NCI-H128 (cell line): Measurements from ENCODE around the gene GAS7.

Experiments
- DNase-seq: peaks from one replicate; lab custom pipeline; 2025; ENCODE audit not compliant: unreplicated experiment; lab: John Stamatoyannopoulos, UW

GAS7 gene

DNA sequence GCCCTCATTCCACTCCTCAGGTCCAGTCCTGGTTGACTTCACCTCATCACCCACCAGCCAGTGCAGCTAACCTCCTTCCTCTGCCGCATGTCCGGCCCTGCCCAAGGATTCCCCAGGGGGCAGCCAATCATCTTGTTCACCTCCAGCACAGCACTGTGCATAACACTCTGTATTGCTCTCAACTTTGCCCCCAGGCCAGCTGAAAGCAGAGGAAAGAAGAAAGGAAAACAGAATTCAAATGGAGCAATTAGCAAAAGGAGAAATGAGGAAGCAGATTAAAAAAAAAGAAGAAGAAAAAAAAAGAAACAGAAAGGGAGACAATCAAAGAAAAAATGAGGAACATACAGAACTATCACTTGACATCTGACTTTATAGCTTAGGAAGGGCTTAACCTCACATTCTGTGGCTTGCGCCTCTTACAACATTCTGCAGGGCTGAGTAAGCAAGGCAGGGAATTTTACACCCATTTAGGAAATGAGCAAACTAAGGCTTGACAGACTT is 26.1 kb downstream of the GAS7 start:
- no peak for DNase-seq

DNA sequence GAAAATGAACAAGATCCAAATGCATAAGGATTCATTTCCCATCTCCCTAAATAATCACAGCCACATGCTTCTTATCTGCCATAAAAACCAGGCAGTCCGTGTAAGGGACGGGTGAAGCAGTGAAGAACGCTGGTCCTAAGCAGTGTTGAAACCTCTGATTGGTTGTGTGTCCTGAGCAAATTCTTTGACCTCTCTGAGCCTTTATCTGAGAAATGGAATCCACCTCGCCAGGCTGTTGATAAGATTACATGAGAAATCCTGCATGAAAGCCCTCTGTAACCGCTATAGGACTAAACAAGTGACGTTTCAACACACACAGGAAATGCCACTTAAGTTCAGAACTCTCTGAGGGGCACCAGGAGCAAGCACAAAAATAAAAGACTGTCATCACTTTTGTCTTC is 26.8 kb downstream of the GAS7 start:
- no peak for DNase-seq

DNA sequence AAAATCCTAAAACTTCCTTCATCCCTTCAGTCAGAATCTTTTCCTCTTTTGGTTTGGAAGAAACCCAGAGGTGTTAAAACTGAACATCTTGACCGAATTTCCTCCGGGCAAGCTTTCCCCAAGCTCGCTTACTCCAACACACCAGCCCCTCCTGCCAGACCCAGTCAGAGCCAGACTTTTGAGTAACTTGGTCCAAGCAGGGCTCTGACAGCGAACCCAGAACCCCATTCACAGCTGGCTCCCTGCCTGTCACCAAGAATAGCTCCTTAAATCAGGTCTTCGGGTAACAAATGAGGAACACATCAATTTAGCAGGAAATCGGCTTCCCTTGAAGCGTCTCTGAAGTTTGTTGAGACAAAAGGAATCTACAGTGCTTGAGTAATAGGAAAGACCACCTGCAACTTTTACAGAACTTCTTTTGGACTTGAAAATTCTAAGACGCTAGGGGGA is 27.3 kb downstream of the GAS7 start:
- no peak for DNase-seq

DNA sequence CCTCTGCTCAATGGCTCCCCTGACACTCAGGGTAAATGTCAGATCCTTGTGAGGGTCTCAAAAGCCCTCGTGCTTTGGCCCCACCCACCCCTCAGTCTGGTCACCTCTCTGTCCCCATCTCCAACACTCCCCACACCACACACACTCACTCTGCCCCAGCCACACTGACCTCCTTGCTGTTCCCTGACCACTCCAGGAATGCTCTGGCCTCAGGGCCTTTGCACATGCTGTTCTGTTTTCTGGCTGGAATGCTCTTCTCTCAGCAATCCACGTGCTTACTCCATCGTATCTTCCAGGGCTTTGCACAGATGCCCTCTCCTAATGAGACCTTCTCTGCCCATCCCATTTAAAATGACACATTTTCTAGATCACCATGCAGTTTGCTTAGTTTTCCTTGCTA is 28.2 kb downstream of the GAS7 start:
- no peak for DNase-seq

DNA sequence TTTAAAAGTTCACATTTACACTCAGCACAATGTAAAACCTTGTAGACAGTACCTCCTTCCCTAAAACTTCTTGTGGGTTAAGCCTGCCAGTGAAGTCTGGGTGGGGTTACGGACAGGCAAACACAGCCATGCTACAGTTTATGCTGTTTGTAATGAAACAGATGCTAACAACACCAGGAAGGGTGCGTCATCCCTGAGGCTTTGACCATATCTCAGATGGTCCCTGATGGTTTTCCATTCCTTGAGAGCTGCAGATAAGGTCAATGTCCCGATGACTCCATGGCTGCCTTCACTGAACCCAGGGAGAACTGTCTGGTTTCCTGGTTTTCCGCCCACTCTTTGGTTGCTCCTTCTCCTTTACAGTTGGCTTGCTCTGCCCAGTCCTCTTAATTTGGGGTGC is 29.1 kb downstream of the GAS7 start:
- no peak for DNase-seq

DNA sequence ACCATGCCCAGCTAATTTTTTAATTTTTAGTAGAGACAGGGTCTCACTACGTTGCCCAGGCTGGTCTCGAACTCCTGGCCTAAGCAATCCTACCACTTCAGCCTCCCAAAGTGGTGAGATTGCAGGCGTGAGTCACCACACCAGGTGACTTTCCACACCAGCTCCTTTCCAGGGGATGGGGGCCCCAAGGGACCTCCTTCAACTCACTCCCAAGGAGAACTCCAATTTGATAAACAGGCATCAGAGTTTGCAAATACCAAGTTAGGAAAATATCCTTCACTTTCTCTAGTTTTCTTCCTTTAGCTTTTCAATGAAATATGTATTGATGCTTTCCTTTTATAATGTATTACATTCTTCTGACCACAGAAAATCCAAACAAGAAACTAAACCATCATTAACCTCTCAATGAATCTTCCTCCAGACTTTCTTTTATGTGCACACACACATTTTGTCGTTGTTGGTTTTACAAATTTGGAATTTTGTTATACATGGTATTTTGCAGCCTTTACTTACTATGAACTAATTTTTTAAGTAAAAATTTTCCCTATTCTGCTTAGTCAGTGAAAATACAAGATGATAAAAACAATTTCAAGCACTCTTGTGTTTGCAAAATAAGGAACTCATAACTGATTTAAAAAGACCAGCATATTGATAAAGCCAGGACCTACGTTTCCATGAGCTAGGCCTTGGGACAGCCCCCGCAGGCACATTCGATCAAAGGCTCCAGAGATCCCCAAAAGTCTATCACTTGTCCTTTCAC is 32.0 kb downstream of the GAS7 start:
- DNase-seq: no peak

DNA sequence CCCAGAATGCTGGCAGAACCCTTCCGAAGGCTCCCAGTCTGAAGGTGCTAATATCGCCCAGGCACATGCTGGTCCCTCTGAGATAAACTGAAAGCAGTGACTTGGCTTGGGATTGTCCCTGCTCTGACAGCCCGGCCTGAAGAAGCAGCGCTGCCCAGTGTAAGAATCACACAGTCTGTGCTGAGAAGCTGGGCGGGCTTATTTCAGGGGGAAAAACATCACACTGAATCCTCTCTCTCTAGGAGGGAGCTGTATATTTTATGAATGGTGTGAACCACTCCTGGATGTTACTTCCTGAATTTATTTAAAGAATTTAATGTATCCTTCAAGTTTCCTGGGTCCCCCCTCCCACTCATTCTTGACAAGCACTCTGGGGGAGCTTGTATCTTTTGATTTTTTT is 36.3 kb downstream of the GAS7 start:
- DNase-seq: no peak

DNA sequence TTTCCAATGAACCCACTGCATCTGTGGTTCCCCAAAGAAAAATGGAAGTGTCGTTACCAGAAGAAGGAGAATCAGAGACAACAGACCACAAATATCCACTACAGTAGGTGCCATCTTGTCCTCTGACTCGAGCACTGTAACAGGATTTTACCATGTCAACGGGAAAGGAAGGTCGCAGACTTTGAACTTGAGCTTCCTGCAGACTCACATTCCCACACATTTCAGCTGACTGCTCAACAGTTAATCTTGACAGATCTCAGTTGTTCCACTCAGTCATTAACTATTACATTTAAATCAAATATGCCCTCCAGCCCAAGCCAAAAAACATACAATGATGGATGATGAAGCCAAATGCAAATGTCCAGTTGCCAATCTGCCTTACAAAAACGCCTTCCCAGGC is 37.0 kb downstream of the GAS7 start:
- no peak for DNase-seq

DNA sequence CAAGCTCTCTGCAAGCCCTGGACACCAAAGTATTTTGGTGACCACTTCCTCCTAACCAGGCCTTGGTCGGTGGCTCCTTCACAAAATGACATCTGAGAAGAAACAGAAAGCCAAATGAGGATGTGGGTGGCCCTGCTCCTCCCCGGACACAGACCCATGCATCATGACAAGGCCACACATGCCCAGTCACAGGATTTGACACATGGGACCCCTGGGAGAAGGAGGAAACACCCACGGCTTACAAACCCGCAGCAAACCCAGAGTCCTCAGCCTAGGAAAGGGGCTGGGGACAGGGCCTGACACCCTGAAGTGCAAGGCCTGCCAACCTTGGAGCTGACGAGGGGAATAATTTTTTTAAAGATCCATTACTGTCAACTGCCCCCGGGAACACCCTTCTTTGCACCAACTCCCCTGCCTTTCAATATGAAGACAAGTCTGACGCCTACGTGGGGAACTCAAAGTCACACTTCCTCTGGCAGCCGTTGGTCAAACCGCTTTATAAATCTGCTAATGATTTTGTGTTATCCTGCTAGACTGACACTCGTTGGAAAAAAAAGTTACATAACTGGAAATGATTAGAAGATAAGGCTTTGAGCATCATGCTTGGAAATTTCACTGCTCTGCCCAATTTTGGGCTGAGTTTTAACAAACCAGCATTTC is 41.3 kb downstream of the GAS7 start:
- no peak for DNase-seq

DNA sequence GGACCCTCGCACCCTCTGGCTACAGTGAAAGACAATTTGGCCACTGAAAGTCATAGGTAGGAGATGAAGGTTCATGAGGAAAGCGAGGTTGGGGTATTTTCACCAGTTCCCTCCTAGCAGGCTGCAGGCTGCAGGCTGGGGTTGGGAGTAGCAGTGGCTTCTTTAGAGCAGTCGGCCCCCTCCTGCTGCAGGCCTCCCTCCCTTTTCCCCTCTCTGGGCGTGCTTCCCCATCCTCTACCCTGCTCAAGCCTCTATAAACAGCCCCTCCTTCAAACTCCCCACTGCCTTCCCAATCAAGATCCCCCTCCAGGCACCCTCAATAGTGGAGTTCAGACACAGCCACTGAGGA is 41.8 kb downstream of the GAS7 start:
- no peak for DNase-seq

DNA sequence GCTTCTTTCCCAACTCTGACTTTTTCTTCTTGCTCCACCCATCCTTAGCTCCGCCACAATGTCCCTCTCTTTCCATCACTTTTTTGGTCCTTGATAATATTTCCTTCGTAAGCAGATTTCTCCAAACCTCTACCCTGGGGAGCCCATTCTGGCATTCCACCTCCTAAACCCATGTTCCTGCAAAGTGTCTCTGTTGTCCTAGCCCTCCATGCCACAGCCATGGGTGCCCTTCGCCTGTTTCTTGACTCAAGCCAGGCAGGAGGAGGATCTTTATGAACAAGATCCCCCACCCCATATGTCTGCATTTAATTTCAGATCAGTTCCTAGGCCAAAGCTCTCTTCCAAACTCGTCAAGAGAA is 42.4 kb downstream of the GAS7 start:
- DNase-seq: no peak

DNA sequence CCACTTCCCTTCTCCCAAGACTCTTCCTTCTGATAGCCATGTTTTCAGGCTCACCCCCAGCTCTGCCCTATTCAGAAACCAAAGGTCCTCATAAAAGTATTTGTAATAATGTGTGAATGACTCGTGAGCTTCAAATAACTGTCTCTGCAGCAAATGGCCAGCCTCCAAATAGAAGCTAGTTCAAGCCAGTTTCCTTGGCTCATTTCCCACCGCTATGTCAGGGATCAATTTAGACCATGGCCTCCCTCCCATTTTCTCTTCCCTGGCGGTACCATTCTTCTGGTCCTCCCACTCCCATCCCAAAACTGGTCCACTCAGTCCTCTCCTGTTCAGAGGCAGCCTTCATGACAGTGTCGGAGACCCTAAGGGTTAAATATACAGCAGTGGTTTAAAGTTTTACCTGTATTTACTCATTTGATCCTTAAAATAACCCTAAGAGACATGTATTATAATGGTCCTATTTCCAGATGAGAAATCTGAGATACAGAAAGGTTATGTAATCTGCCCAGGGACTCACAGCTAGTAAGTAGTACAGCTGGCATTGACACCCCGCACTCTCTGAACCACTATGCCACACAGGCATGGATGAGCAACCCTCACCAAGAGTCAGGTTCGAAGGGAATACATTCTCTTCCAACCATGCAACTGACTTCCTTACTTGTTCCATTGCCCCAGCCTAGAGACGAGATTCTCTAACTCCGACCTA is 42.9 kb downstream of the GAS7 start:
- DNase-seq: no peak

DNA sequence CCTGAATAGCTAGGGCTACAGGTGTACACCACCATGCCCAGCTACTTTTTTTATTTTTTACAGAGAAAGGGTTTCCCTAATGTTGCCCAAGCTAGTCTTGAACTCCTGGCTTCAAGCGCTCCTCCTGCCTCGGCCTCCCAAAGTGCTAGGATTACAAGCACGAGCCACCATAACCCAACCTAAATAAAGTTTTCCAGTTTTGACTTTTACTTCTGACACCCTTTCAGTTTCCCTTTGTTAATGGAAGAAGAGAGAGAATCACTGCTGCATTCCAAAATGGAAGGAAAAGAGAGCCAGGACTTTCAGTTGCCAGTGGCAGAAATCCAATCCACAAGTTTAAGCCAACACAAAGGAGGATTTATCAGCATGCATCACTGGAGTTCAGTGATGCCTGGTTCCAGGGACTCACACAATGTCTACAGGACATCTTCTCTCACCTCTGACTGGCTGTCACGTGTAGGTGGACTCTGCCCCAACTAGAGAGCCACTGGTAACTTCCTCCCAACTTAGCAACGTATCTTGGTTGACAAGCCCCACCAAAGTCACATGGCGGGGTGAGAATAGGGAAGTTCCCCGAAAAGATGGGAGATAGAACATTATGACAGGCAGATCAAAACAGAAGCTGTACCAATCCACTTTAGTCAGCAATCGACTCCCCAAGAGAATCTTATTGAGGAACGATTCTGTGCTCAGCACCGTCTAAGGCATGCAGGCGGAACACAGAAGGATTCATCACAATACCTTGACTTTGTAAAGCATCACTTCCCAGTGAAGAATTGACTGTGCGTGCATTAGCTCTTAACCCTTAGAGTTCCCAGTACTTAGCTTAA is 46.5 kb downstream of the GAS7 start:
- DNase-seq: no peak

DNA sequence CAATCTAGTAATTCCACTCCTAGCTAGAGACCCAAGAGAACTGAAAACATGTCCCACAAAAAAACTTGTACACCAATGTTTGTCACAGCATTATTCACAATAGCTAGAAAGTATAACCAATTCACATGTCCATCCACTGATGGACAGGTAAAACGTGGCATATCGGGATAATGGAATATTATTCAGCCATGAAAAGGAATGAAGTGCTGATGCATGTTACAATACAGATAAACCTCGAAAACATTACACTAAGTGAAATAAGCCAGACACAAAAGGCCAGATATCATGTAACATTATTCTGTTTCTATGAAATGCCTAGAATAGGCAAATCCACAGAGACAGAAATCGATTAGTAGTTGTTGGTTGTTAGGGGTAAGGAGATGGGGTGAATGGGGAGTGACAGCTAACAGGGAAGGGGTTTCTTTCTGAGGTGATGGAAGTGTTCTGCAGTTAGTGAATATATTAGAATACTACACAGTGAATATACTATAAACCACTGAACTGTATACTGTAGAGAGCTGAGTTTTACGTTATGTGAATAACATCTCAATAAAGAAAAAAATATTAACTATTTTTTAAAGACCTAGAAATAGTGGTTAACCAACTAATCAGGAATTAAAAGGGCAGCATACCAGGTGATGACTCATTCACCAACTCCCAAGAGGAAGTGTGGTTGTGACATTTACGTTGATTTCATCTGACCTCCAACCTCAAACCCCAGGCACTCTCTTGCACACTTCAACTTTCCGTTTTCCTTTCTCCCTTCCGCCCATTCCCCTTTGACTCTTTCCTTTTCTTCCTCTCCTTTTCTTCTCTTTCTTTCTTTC is 48.6 kb downstream of the GAS7 start:
- no peak for DNase-seq

DNA sequence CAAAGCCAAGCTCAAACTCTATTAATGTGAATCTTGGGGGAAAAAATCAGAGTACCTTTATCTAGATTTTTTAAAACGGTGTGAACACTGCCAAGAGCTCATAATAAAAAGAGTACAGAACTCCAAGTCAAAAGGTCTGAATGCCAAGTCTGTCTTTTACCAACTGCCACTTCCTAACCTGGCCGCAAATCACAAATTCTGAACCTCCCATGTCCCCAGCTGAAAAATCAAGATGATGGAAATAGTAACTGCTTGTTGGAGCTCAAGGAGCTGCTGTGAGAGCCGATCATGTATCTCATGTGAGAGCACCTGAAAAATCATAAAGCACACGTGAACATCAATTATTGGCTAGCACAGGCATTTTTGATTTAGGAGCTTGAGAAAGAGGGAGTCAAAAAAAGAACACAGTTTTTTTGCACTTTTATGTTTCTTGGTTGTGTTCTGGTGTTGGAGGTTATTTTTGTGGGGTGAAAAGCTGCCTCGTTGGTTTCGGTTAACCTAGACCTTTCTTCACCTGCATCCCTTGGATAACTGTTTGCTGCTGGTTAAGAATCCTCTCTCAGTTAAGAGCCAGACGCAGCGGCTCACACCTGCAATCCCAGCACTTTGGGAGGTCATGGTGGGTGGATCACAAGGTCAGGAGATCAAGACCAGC is 50.5 kb downstream of the GAS7 start:
- no peak for DNase-seq

DNA sequence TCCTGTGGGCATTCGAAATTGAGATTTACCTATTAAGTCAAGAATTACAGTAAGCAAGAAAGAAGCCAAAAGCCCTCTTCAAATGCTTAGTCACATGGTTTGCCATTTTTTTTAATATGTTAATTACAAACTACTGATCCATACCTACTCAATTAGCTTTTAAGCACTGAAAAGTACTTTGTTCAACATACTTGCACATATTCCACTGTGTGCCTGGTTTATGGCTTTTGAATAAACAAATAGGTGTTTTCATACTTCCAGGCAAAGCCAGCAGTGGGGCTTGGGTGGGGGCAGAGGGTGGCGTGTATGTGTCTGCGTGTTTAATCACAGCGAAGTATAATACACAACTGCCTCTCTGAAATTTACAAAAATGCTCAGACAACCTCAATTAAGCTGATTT is 51.4 kb downstream of the GAS7 start:
- no peak for DNase-seq

DNA sequence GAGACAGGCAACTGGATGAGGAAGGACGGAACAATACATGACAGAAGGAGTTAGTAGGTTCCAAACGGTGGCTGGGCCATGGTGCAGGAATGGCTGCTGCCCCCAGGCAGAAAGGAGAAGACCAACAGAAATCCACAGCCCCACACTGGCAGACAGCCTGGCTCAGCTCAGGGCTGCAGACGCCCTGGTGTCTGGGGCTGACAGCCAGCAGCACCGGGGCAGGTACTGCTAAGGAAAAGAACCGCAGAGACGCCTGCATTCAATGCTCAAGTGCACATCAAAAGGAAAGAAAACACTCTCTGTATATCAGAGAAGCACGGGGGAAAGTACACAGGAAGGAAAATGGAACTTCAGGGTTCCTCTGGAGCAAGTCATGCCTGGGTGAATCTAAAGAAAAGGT is 53.4 kb downstream of the GAS7 start:
- DNase-seq: no peak

DNA sequence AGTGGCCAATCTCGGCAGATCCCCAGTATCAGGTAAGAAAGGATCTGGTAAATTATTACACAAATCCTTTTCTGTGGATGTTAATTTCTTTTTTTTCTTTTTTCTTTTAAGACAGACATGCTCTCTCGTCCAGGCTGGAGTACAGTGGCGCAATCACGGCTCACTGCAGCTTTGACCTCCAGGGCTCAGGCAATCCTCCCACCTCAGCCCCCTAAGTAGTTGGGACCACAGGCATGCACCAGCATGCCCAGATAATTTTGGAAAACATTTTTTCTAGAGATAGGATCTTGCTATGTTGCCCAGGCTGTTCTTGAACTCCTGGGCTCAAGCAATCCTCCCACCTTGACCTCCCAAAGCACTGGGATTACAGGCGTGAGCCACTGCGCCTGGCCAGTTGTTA is 54.0 kb downstream of the GAS7 start:
- DNase-seq: no peak

DNA sequence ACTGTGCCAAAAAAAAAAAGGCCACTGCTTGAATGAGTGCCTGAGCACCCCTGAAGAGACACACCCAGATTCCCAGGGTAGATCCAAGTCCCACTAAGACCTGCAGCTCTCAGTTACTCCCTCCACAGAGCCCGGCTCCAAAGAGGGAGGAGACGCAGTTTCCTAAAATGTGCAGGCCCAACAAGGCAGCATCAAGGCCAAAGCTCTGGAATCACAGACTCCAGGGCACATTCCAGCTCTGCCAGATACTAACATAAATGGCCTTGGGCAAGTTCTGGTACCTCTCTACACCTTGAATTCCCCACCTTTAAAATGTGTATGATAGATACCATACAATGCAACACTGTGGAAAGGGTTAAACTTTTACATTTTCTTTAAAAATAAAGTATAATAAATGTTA is 57.0 kb downstream of the GAS7 start:
- no peak for DNase-seq

DNA sequence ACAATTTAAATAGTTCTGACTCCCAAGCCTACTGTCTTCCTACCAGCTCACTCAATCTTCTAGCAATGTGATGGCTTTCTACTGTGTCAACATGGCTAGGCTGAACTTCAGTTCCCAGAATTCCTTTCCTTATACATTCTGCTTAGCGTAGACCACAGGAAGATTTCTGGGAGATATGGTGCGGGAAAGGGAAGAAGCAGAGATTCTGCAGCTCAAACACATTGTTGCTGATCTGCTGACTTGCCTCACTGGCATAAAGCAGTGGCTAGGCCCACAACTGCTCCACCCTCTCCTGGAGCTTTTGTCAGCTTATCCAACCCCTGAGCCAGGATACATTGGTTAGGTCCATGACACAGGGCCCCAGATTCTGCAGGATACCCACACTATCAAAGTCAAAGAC is 58.8 kb downstream of the GAS7 start:
- no peak for DNase-seq
